ENCODE measurements around the gene FRY. TPM values are rescaled to one million over a fixed set of nuclear protein-coding genes. Genes with fewer than 3 reads are reported as not detected.

The FRY gene
- total RNA-seq, 5 donors from 2014 or later (not counting 1 experiment from before 2014, with no cell fraction given), result 11.5 to 35.3 (median 15.2) TPM

- no CpG with 5 or more reads among the region's 3 CpGs for WGBS (ENCODE audit: insufficient coverage)
- H3K27ac Mint-ChIP-seq, result no peak overlapping the region
- H3K4me3 Mint-ChIP-seq, result no peak overlapping the region
Observed at GRCh38 chr13:32028711-32029110, 2.9 kb upstream of the FRY start.

GRCh38 chr13:32029684-32030083, 1.9 kb upstream of the FRY start:
- Mint-ChIP-seq H3K27ac (no peak overlapping the region), H3K27me3 (peaks cover 4 to 18% of the 10 kb centered on the region in 2 donors), H3K4me3 (peak overlapping the region in 1 of 3 donors; percentile 92), H3K9me3 (no peaks in the 10 kb centered on the region), H3K4me1 (peaks cover 27 to 46% (median 31%) of the 10 kb centered on the region in 3 donors), H3K36me3 (no peaks in the 10 kb centered on the region)
- Histone ChIP-seq H3K4me1 (ENCODE audit: control insufficient read depth in 1 of 2, extremely low read depth in 1 of 2, insufficient read depth in 2 of 2, low read length in 2 of 2) (peaks cover 11 to 21% of the 10 kb centered on the region in 2 experiments), H3K36me3 (ENCODE audit: control insufficient read depth in 2 of 2, extremely low read depth in 1 of 2, insufficient read depth in 1 of 2, low read length in 1 of 2) (no peaks in the 10 kb centered on the region), H3K27ac (ENCODE audit: low read length) (no peak overlapping the region), H3K27me3 (replicated peaks in 1 of 2; ENCODE audit: control insufficient read depth in 2 of 2, extremely low read depth in 1 of 2, insufficient read depth in 2 of 2, low read length in 1 of 2) (peaks cover 0 to 12% of the 10 kb centered on the region in 2 experiments), H3K9me3 (no peaks in the 10 kb centered on the region), H3K4me3 (ENCODE audit: control insufficient read depth in 1 of 2, extremely low read depth in 1 of 2, low read length in 1 of 2) (no peak overlapping the region)
- no peak for ATAC-seq (replicated peaks in 1 of 4)
- POLR2A ChIA-PET, result interaction anchor here in 1 of 2 donors (0.6 kb wide), 1 partner anchor 707 kb away, joined by 3 read pairs; no protein-coding TSS in a partner anchor
- DNase-seq, result no peak
- CTCF ChIA-PET, result interaction anchor here (0.8 to 1.5 kb wide), 2 partner anchors 13 to 22 kb away, joined by 3 to 4 read pairs; no protein-coding TSS in a partner anchor
- WGBS (ENCODE audit: insufficient coverage), result 96% methylated on average over 4 of the region's 6 CpGs

More at GRCh38 chr13:32028711-32029110, 2.9 kb upstream of the FRY start:
- peaks cover 0 to 10% of the 10 kb centered on the region in 2 experiments for H3K27me3 ChIP-seq (replicated peaks in 1 of 2; ENCODE audit: control insufficient read depth in 2 of 2, extremely low read depth in 1 of 2, insufficient read depth in 2 of 2, low read length in 1 of 2)
- ATAC-seq (replicated peaks in 1 of 4) (no peak), DNase-seq (no peak)
- Mint-ChIP-seq H3K36me3 (no peaks in the 10 kb centered on the region), H3K27me3 (peaks cover 0 to 13% of the 10 kb centered on the region in 2 donors), H3K9me3 (no peaks in the 10 kb centered on the region), H3K4me1 (peaks cover 24 to 36% (median 26%) of the 10 kb centered on the region in 3 donors)
- H3K27ac ChIP-seq (ENCODE audit: low read length), result no peak overlapping the region
- H3K36me3 ChIP-seq (ENCODE audit: control insufficient read depth in 2 of 2, extremely low read depth in 1 of 2, insufficient read depth in 1 of 2, low read length in 1 of 2), result no peaks in the 10 kb centered on the region
- ChIA-PET POLR2A (no interaction called here), CTCF (no interaction called here)
- no peak overlapping the region for H3K4me3 ChIP-seq (ENCODE audit: control insufficient read depth in 1 of 2, extremely low read depth in 1 of 2, low read length in 1 of 2)
- H3K9me3 ChIP-seq, result no peaks in the 10 kb centered on the region
- peaks cover 11 to 19% of the 10 kb centered on the region in 2 experiments for H3K4me1 ChIP-seq (ENCODE audit: control insufficient read depth in 1 of 2, extremely low read depth in 1 of 2, insufficient read depth in 2 of 2, low read length in 2 of 2)

- H3K36me3 ChIP-seq (ENCODE audit: control insufficient read depth in 2 of 2, extremely low read depth in 1 of 2, insufficient read depth in 1 of 2, low read length in 1 of 2), result no peaks in the 10 kb centered on the region
- no peaks in the 10 kb centered on the region for H3K9me3 ChIP-seq
- peak overlapping the region; percentile 85 to 92 (median 85) for H3K4me3 Mint-ChIP-seq
- peak overlapping the region; percentile 31 for H3K27ac ChIP-seq (ENCODE audit: low read length)
- H3K27ac Mint-ChIP-seq, result peak overlapping the region; percentile 67 to 85
- no peak for DNase-seq
- H3K9me3 Mint-ChIP-seq, result no peaks in the 10 kb centered on the region
- H3K4me1 ChIP-seq (ENCODE audit: control insufficient read depth in 1 of 2, extremely low read depth in 1 of 2, insufficient read depth in 2 of 2, low read length in 2 of 2), result peaks cover 11 to 32% of the 10 kb centered on the region in 2 experiments
- H3K4me1 Mint-ChIP-seq, result peaks cover 43 to 68% (median 49%) of the 10 kb centered on the region in 3 donors
- H3K27me3 ChIP-seq (replicated peaks in 1 of 2; ENCODE audit: control insufficient read depth in 2 of 2, extremely low read depth in 1 of 2, insufficient read depth in 2 of 2, low read length in 1 of 2), result peaks cover 0 to 12% of the 10 kb centered on the region in 2 experiments
- CTCF ChIA-PET, result interaction anchor here (0.6 to 0.8 kb wide), 3 partner anchors 9 to 26 kb away, joined by 4 to 9 read pairs (median 4); no protein-coding TSS in a partner anchor
- H3K36me3 Mint-ChIP-seq, result no peaks in the 10 kb centered on the region
- POLR2A ChIA-PET, result interaction anchor here in 1 of 2 donors (0.6 kb wide), 1 partner anchor 268 kb away, joined by 3 read pairs; no protein-coding TSS in a partner anchor
- peak overlapping the region; percentile 69 to 95 for H3K4me3 ChIP-seq (ENCODE audit: control insufficient read depth in 1 of 2, extremely low read depth in 1 of 2, low read length in 1 of 2)
- ATAC-seq (replicated peaks in 1 of 4), result no peak
- H3K27me3 Mint-ChIP-seq, result peaks cover 7 to 20% of the 10 kb centered on the region in 2 donors
- WGBS (ENCODE audit: insufficient coverage), result 0% methylated on average over 1 of the region's 3 CpGs
Observed at GRCh38 chr13:32031815-32032370, 319 bp downstream of the FRY start.

- WGBS (ENCODE audit: insufficient coverage), result no CpG with 5 or more reads among the region's 1 CpG
- ATAC-seq (replicated peaks in 1 of 4) (no peak), DNase-seq (no peak)
- Mint-ChIP-seq H3K36me3 (no peaks in the 10 kb centered on the region), H3K27me3 (peaks cover 7 to 20% of the 10 kb centered on the region in 2 donors), H3K4me1 (peaks cover 49 to 73% (median 54%) of the 10 kb centered on the region in 3 donors), H3K4me3 (peak overlapping the region; percentile 49 to 92 (median 52)), H3K27ac (no peak overlapping the region), H3K9me3 (no peaks in the 10 kb centered on the region)
- no peaks in the 10 kb centered on the region for H3K36me3 ChIP-seq (ENCODE audit: control insufficient read depth in 2 of 2, extremely low read depth in 1 of 2, insufficient read depth in 1 of 2, low read length in 1 of 2)
- peaks cover 11 to 32% of the 10 kb centered on the region in 2 experiments for H3K4me1 ChIP-seq (ENCODE audit: control insufficient read depth in 1 of 2, extremely low read depth in 1 of 2, insufficient read depth in 2 of 2, low read length in 2 of 2)
- POLR2A ChIA-PET, result no interaction called here
- H3K27me3 ChIP-seq (replicated peaks in 1 of 2; ENCODE audit: control insufficient read depth in 2 of 2, extremely low read depth in 1 of 2, insufficient read depth in 2 of 2, low read length in 1 of 2), result peaks cover 0 to 12% of the 10 kb centered on the region in 2 experiments
- H3K4me3 ChIP-seq (ENCODE audit: control insufficient read depth in 1 of 2, extremely low read depth in 1 of 2, low read length in 1 of 2), result no peak overlapping the region
- no peaks in the 10 kb centered on the region for H3K9me3 ChIP-seq
- CTCF ChIA-PET, result interaction anchor here in 1 of 2 donors (0.8 kb wide), 1 partner anchor 553 kb away, joined by 4 read pairs; no protein-coding TSS in a partner anchor
- no peak overlapping the region for H3K27ac ChIP-seq (ENCODE audit: low read length)
Observed at GRCh38 chr13:32032759-32033158, 1.2 kb downstream of the FRY start.

- H3K4me1 Mint-ChIP-seq, result peaks cover 52 to 80% (median 63%) of the 10 kb centered on the region in 3 donors
- peak overlapping the region; percentile 4 to 34 for H3K27ac Mint-ChIP-seq
- Histone ChIP-seq H3K4me3 (ENCODE audit: control insufficient read depth in 1 of 2, extremely low read depth in 1 of 2, low read length in 1 of 2) (no peak overlapping the region), H3K4me1 (ENCODE audit: control insufficient read depth in 1 of 2, extremely low read depth in 1 of 2, insufficient read depth in 2 of 2, low read length in 2 of 2) (peaks cover 11 to 32% of the 10 kb centered on the region in 2 experiments), H3K27ac (ENCODE audit: low read length) (no peak overlapping the region), H3K9me3 (no peaks in the 10 kb centered on the region), H3K27me3 (replicated peaks in 1 of 2; ENCODE audit: control insufficient read depth in 2 of 2, extremely low read depth in 1 of 2, insufficient read depth in 2 of 2, low read length in 1 of 2) (peaks cover 0 to 12% of the 10 kb centered on the region in 2 experiments), H3K36me3 (ENCODE audit: control insufficient read depth in 2 of 2, extremely low read depth in 1 of 2, insufficient read depth in 1 of 2, low read length in 1 of 2) (no peaks in the 10 kb centered on the region)
- ChIA-PET CTCF (no interaction called here), POLR2A (no interaction called here)
- no peaks in the 10 kb centered on the region for H3K36me3 Mint-ChIP-seq
- ATAC-seq (replicated peaks in 1 of 4), result no peak
- DNase-seq, result no peak
- peak overlapping the region in 1 of 3 donors; percentile 92 for H3K4me3 Mint-ChIP-seq
- peaks cover 7 to 20% of the 10 kb centered on the region in 2 donors for H3K27me3 Mint-ChIP-seq
- H3K9me3 Mint-ChIP-seq, result no peaks in the 10 kb centered on the region
- WGBS (ENCODE audit: insufficient coverage), result no CpG with 5 or more reads among the region's 3 CpGs
Observed at GRCh38 chr13:32033744-32034143, 2.2 kb downstream of the FRY start.

- peaks cover 10 to 27% of the 10 kb centered on the region in 2 experiments for H3K4me1 ChIP-seq (ENCODE audit: control insufficient read depth in 1 of 2, extremely low read depth in 1 of 2, insufficient read depth in 2 of 2, low read length in 2 of 2)
- H3K4me1 Mint-ChIP-seq, result peaks cover 52 to 72% (median 61%) of the 10 kb centered on the region in 3 donors
- no peaks in the 10 kb centered on the region for H3K36me3 ChIP-seq (ENCODE audit: control insufficient read depth in 2 of 2, extremely low read depth in 1 of 2, insufficient read depth in 1 of 2, low read length in 1 of 2)
- CTCF ChIA-PET, result interaction anchor here in 1 of 2 donors (0.6 kb wide), 1 partner anchor 1504 kb away, joined by 3 read pairs; no protein-coding TSS in a partner anchor
- H3K36me3 Mint-ChIP-seq, result no peaks in the 10 kb centered on the region
- H3K4me3 ChIP-seq (ENCODE audit: control insufficient read depth in 1 of 2, extremely low read depth in 1 of 2, low read length in 1 of 2), result no peak overlapping the region
- H3K9me3 Mint-ChIP-seq, result no peaks in the 10 kb centered on the region
- peak overlapping the region; percentile 12 to 79 for H3K27ac Mint-ChIP-seq
- peaks cover 7 to 20% of the 10 kb centered on the region in 2 donors for H3K27me3 Mint-ChIP-seq
- WGBS (ENCODE audit: insufficient coverage), result 92% methylated on average over 2 of the region's 2 CpGs
- POLR2A ChIA-PET, result no interaction called here
- H3K27me3 ChIP-seq (replicated peaks in 1 of 2; ENCODE audit: control insufficient read depth in 2 of 2, extremely low read depth in 1 of 2, insufficient read depth in 2 of 2, low read length in 1 of 2), result peaks cover 0 to 12% of the 10 kb centered on the region in 2 experiments
- H3K4me3 Mint-ChIP-seq, result peak overlapping the region in 1 of 3 donors; percentile 65
- no peaks in the 10 kb centered on the region for H3K9me3 ChIP-seq
- ATAC-seq (replicated peaks in 1 of 4) (no peak), DNase-seq (no peak)
- no peak overlapping the region for H3K27ac ChIP-seq (ENCODE audit: low read length)
Observed at GRCh38 chr13:32035716-32036115, 4.1 kb downstream of the FRY start.
